Measurements from ENCODE around the gene CSF3R. TPM values are rescaled to one million over a fixed set of nuclear protein-coding genes. Genes with fewer than 3 reads are reported as not detected.

CSF3R gene
- polyA plus RNA-seq, 1 donor from 2014 or later: not detected

- H3K36me3 ChIP-seq (ENCODE audit: insufficient read depth, low read length): no peaks in the 10 kb centered on the region
- no peak overlapping the region for H3K9ac ChIP-seq (ENCODE audit: low read length)
- H3K4me2 ChIP-seq (ENCODE audit: low read length): no peak overlapping the region
- TF ChIP-seq EP300 (conservative IDR thresholded peaks at IDR 0.05; ENCODE audit: poor library complexity, severe bottlenecking): no peak
- no peak for TF ChIP-seq TAF1 (IDR thresholded peaks at IDR 0.05; ENCODE audit: low read depth)
- TF ChIP-seq EZH2 (IDR thresholded peaks at IDR 0.05; ENCODE audit: borderline replicate concordance, insufficient read depth, low read length, poor library complexity, severe bottlenecking): no peak
- no peak for TF ChIP-seq MXI1 (conservative IDR thresholded peaks at IDR 0.05; ENCODE audit: poor library complexity, severe bottlenecking)
- TF ChIP-seq RAD21 (conservative IDR thresholded peaks at IDR 0.05): no peak
- TF ChIP-seq SMC3 (conservative IDR thresholded peaks at IDR 0.05; ENCODE audit: poor library complexity): no peak
- TF ChIP-seq REST (IDR thresholded peaks at IDR 0.05; ENCODE audit: borderline replicate concordance): no peak
- no peak for TF ChIP-seq POLR2AphosphoS5 (IDR thresholded peaks at IDR 0.05)
- TF ChIP-seq, protein P1, sequence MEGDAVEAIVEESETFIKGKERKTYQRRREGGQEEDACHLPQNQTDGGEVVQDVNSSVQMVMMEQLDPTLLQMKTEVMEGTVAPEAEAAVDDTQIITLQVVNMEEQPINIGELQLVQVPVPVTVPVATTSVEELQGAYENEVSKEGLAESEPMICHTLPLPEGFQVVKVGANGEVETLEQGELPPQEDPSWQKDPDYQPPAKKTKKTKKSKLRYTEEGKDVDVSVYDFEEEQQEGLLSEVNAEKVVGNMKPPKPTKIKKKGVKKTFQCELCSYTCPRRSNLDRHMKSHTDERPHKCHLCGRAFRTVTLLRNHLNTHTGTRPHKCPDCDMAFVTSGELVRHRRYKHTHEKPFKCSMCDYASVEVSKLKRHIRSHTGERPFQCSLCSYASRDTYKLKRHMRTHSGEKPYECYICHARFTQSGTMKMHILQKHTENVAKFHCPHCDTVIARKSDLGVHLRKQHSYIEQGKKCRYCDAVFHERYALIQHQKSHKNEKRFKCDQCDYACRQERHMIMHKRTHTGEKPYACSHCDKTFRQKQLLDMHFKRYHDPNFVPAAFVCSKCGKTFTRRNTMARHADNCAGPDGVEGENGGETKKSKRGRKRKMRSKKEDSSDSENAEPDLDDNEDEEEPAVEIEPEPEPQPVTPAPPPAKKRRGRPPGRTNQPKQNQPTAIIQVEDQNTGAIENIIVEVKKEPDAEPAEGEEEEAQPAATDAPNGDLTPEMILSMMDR (IDR thresholded peaks at IDR 0.05; ENCODE audit: poor library complexity, severe bottlenecking): no peak
- no peak overlapping the region for H3K27ac ChIP-seq (ENCODE audit: low read length)
- no peaks in the 10 kb centered on the region for H4K20me1 ChIP-seq (ENCODE audit: insufficient read depth)
- no peak overlapping the region for H3K4me3 ChIP-seq (ENCODE audit: low read length)
- no peaks in the 10 kb centered on the region for H3K9me3 ChIP-seq (ENCODE audit: low read length)
- H3K9me2 ChIP-seq (ENCODE audit: insufficient read depth, low read length): no peaks in the 10 kb centered on the region
- no peaks in the 10 kb centered on the region for H3F3A ChIP-seq (ENCODE audit: insufficient read depth, low read length, poor library complexity, severe bottlenecking)
- H2AFZ ChIP-seq (ENCODE audit: low read depth, low read length): no peak overlapping the region
- H3K79me2 ChIP-seq (replicated peaks; ENCODE audit: insufficient read depth, low read length): no peaks in the 10 kb centered on the region
- no peaks in the 10 kb centered on the region for H3K27me3 ChIP-seq (ENCODE audit: insufficient read depth, low read depth, low read length)
Observed at GRCh38 chr1:36506276-36506920, 23.7 kb upstream of the CSF3R start.

- Histone ChIP-seq H3K9me3 (ENCODE audit: low read length) (no peaks in the 10 kb centered on the region), H3K27me3 (ENCODE audit: insufficient read depth, low read depth, low read length) (no peaks in the 10 kb centered on the region), H3F3A (ENCODE audit: insufficient read depth, low read length, poor library complexity, severe bottlenecking) (no peaks in the 10 kb centered on the region), H3K27ac (ENCODE audit: low read length) (no peak overlapping the region), H4K20me1 (ENCODE audit: insufficient read depth) (no peaks in the 10 kb centered on the region), H3K9me2 (ENCODE audit: insufficient read depth, low read length) (no peaks in the 10 kb centered on the region), H3K9ac (ENCODE audit: low read length) (no peak overlapping the region), H2AFZ (ENCODE audit: low read depth, low read length) (no peak overlapping the region), H3K36me3 (ENCODE audit: insufficient read depth, low read length) (no peaks in the 10 kb centered on the region), H3K4me3 (ENCODE audit: low read length) (no peak overlapping the region), H3K4me2 (ENCODE audit: low read length) (no peak overlapping the region), H3K79me2 (replicated peaks; ENCODE audit: insufficient read depth, low read length) (no peaks in the 10 kb centered on the region)
- TF ChIP-seq POLR2AphosphoS5 (IDR thresholded peaks at IDR 0.05) (no peak), REST (IDR thresholded peaks at IDR 0.05; ENCODE audit: borderline replicate concordance) (no peak), EZH2 (IDR thresholded peaks at IDR 0.05; ENCODE audit: borderline replicate concordance, insufficient read depth, low read length, poor library complexity, severe bottlenecking) (no peak), RAD21 (conservative IDR thresholded peaks at IDR 0.05) (no peak), TAF1 (IDR thresholded peaks at IDR 0.05; ENCODE audit: low read depth) (no peak), MXI1 (conservative IDR thresholded peaks at IDR 0.05; ENCODE audit: poor library complexity, severe bottlenecking) (no peak), SMC3 (conservative IDR thresholded peaks at IDR 0.05; ENCODE audit: poor library complexity) (no peak), EP300 (conservative IDR thresholded peaks at IDR 0.05; ENCODE audit: poor library complexity, severe bottlenecking) (no peak)
- TF ChIP-seq, protein P1 (IDR thresholded peaks at IDR 0.05; ENCODE audit: poor library complexity, severe bottlenecking): no peak
Observed at GRCh38 chr1:36503733-36504132, 21.0 kb upstream of the CSF3R start.
